ENCODE data around the gene GALNT17. TPM values are rescaled to one million over a fixed set of nuclear protein-coding genes. Genes with fewer than 3 reads are reported as not detected.

The GALNT17 gene
- total RNA-seq, 2 experiments from 2014 or later: not detected

DNA sequence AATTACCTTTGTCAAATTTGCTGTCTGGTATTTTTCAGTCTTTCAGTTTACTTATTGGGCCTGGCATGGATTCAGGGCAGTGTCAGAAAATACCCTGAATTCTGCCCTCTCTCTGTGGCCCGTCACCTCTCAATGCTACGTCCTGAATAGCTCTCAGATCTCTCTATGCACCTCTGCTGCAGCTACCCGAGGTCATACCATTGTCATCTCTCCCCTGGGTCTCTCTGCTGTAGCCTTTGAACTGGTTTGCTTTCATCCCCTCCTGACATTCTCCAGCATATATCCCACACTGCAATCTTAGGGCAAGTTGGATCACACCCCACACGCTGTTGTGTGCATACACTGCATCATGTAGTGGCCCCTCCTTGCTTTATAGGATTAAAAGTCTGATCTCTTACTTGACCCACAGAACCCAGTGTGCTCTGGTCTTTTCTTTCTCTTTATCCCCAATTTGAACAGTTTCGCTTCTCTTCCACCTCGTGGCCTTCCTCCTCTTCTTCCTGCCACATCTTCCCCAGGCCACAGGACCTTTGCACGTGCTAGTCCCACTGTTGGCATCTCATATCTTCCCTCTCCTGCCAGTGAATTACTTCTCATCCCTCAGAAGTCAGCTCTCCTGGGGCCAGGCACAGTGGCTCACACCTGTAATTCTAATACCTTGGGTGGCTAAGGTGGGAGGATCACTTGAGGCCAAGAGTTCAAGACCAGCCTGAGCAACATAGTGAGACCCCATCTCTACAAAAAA, 372.9 kb downstream of the GALNT17 start:
- H3K27ac Mint-ChIP-seq: no peak overlapping the region
- H3K4me3 Mint-ChIP-seq: no peak overlapping the region
- ChIA-PET CTCF (no interaction called here), POLR2A (no interaction called here)
- H3K27ac ChIP-seq (ENCODE audit: low read depth in 1 of 2, low read length in 2 of 2): no peak overlapping the region
- no peak overlapping the region for H3K4me3 ChIP-seq (ENCODE audit: low read length)
- TF ChIP-seq, protein P1, sequence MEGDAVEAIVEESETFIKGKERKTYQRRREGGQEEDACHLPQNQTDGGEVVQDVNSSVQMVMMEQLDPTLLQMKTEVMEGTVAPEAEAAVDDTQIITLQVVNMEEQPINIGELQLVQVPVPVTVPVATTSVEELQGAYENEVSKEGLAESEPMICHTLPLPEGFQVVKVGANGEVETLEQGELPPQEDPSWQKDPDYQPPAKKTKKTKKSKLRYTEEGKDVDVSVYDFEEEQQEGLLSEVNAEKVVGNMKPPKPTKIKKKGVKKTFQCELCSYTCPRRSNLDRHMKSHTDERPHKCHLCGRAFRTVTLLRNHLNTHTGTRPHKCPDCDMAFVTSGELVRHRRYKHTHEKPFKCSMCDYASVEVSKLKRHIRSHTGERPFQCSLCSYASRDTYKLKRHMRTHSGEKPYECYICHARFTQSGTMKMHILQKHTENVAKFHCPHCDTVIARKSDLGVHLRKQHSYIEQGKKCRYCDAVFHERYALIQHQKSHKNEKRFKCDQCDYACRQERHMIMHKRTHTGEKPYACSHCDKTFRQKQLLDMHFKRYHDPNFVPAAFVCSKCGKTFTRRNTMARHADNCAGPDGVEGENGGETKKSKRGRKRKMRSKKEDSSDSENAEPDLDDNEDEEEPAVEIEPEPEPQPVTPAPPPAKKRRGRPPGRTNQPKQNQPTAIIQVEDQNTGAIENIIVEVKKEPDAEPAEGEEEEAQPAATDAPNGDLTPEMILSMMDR (IDR thresholded peaks at IDR 0.05): no peak
- H3K27me3 Mint-ChIP-seq: no peaks in the 10 kb centered on the region
- intact Hi-C loops (cut with DNase I, micrococcal nuclease): no loop called here
- DNase-seq: no peak
- H3K9me3 Mint-ChIP-seq: peaks cover 9% of the 10 kb centered on the region
- no peaks in the 10 kb centered on the region for H3K27me3 ChIP-seq (ENCODE audit: control insufficient read depth in 1 of 2, insufficient read depth in 2 of 2, low read length in 2 of 2)
- H3K4me1 ChIP-seq (ENCODE audit: insufficient read depth, low read length): no peaks in the 10 kb centered on the region
- no peaks in the 10 kb centered on the region for H3K4me1 Mint-ChIP-seq (ENCODE audit: low read depth)
- no peaks in the 10 kb centered on the region for H3K36me3 Mint-ChIP-seq (ENCODE audit: low read depth)
- H3K36me3 ChIP-seq (ENCODE audit: insufficient read depth, low read length): no peaks in the 10 kb centered on the region
- ATAC-seq (ENCODE audit: poor library complexity): no peak
- peaks cover 0 to 18% of the 10 kb centered on the region in 2 experiments for H3K9me3 ChIP-seq (ENCODE audit: control insufficient read depth in 1 of 2, insufficient read depth in 1 of 2, low read length in 2 of 2)

DNA sequence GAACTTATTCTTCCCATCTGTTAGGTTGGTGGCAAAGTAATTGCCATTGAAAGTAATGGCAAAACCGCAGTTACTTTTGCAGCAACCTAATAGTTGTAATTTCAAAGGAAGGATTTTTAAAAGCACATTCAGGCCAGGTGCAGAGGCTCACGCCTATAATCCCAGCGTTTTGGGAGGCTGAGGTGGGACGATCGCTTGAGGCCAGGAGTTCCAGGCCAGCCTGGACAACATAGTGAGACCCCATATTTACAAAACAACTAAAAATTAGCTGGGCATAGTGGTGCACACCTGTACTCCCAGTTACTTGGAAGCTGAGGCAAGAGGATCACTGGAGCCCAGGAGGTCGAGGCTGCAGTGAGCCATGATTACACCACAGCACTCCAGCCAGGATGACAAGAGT, 374.9 kb downstream of the GALNT17 start:
- ChIA-PET POLR2A (no interaction called here), CTCF (no interaction called here)
- intact Hi-C loops (cut with DNase I, micrococcal nuclease): no loop called here
- peaks cover 0 to 18% of the 10 kb centered on the region in 2 experiments for H3K9me3 ChIP-seq (ENCODE audit: control insufficient read depth in 1 of 2, insufficient read depth in 1 of 2, low read length in 2 of 2)
- H3K27me3 ChIP-seq (ENCODE audit: control insufficient read depth in 1 of 2, insufficient read depth in 2 of 2, low read length in 2 of 2): no peaks in the 10 kb centered on the region
- H3K4me1 ChIP-seq (ENCODE audit: insufficient read depth, low read length): no peaks in the 10 kb centered on the region
- H3K4me3 Mint-ChIP-seq: no peak overlapping the region
- peaks cover 7% of the 10 kb centered on the region for H3K9me3 Mint-ChIP-seq
- no peaks in the 10 kb centered on the region for H3K27me3 Mint-ChIP-seq
- no peak overlapping the region for H3K4me3 ChIP-seq (ENCODE audit: low read length)
- H3K4me1 Mint-ChIP-seq (ENCODE audit: low read depth): no peaks in the 10 kb centered on the region
- no peaks in the 10 kb centered on the region for H3K36me3 ChIP-seq (ENCODE audit: insufficient read depth, low read length)
- H3K27ac ChIP-seq (ENCODE audit: low read depth in 1 of 2, low read length in 2 of 2): no peak overlapping the region
- TF ChIP-seq, protein P1 (IDR thresholded peaks at IDR 0.05): no peak
- no peaks in the 10 kb centered on the region for H3K36me3 Mint-ChIP-seq (ENCODE audit: low read depth)
- H3K27ac Mint-ChIP-seq: no peak overlapping the region
- ATAC-seq (ENCODE audit: poor library complexity) (no peak), DNase-seq (no peak)

DNA sequence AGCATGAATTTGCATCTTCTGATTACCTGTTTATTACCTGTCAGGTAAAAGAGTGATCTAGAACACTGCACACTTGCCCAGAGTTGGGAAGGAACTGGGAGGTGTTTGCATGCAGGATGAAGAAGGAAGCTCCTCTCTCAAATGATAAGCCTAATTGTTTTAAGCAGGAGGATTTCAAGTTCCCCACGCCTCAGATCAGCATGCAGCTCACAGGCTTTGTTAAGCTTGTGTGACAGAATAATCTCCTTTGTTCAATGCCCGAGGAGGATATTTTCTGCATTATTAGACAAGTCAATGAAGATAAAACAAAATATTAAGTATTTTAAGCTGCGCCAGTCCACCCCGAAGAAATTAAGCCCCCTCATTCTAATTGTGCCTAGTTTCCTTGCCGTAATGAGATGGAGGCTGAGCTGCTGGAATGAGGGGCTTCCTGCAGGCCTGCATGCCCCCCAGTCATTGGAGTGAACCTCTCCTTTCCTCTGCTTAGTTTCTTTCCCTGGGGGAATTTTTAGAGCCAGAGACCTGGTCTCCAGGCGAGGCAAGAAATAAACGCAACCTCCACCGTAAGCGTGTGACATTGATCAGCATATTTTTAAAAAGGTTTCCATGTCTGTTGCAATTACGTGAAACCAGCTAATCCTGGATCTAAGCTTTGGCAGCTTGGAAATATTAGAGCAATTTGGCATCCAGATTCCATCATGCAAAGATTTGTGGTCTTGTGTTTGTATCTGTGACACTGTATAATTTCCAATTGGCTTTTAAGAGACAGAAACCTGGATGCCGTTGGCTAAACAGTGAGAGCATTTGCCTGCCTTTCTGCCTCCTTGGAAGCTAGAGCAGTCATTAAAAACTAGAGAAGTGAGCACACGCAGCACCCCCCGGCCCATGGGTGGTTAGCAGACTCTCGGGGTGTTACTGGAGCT, 376.0 kb downstream of the GALNT17 start:
- Mint-ChIP-seq H3K4me1 (ENCODE audit: low read depth) (no peaks in the 10 kb centered on the region), H3K4me3 (no peak overlapping the region), H3K27me3 (no peaks in the 10 kb centered on the region), H3K36me3 (ENCODE audit: low read depth) (no peaks in the 10 kb centered on the region), H3K9me3 (peaks cover 6% of the 10 kb centered on the region), H3K27ac (no peak overlapping the region)
- ChIA-PET CTCF (no interaction called here), POLR2A (no interaction called here)
- no peak overlapping the region for H3K4me3 ChIP-seq (ENCODE audit: low read length)
- TF ChIP-seq, protein P1 (IDR thresholded peaks at IDR 0.05): no peak
- H3K36me3 ChIP-seq (ENCODE audit: insufficient read depth, low read length): no peaks in the 10 kb centered on the region
- H3K27ac ChIP-seq (ENCODE audit: low read depth in 1 of 2, low read length in 2 of 2): no peak overlapping the region
- H3K27me3 ChIP-seq (ENCODE audit: control insufficient read depth in 1 of 2, insufficient read depth in 2 of 2, low read length in 2 of 2): no peaks in the 10 kb centered on the region
- ATAC-seq (ENCODE audit: poor library complexity) (no peak), DNase-seq (no peak)
- H3K4me1 ChIP-seq (ENCODE audit: insufficient read depth, low read length): no peaks in the 10 kb centered on the region
- intact Hi-C loops (cut with DNase I, micrococcal nuclease): no loop called here
- H3K9me3 ChIP-seq (ENCODE audit: control insufficient read depth in 1 of 2, insufficient read depth in 1 of 2, low read length in 2 of 2): peaks cover 0 to 18% of the 10 kb centered on the region in 2 experiments
